Activated CD4-positive, alpha-beta T cell treated with anti-CD3 and anti-CD28 coated beads for 48 hours (primary cell): ENCODE measurements around the gene PLA2G4A.
"Not testable (repeated sequence)": the region's sequence is repeated elsewhere in the genome, so short reads cannot be mapped to it uniquely, and the experiment has no call there.

Source experiments
- DNase-seq: peaks from one replicate; pipeline ENCODE4 v3.0.0-alpha.2; 2020

Gene PLA2G4A

DNA sequence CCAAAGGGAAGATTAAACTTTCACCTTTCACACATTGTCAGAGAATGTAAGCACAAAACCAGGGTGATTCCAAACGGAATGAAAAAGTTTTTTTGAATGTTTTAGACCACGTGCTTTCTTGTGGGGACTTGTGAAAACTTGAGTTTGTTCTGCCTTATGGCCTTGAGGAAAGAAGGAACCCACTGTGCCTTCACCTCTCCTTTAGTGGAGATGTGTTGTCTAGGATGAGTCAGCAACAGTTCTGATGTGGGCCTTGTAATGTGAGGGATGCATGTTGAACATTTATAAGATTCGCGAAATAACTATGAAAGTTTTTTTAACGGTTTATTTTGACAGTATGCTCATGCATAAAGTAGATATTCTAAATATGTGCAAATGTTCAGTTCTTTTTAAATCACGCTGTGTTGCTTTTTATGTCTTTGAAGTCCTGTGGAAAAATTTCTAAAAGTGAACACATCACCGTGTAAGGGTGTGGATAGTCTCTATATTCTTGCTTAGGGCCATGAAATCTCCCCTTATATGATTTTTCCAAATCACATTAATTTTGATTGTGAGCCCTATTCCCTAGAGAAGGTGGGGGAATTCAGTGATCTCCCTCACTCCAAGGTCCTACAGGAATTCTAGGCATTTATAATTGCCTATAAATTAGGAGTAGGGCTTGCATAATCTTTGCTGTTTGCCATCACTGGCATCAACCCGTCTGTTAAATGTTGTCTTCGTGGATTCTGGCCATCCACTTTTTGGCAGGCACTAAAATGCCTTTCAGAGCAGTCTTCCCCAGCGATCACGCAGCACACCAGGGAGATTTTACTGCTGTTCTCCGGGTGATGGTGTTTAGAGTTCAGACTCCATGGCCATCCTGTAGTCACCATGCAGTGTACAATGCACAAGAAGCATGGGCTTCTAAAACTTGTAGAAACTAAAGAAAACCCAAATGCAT is 47.4 kb downstream of the PLA2G4A start:
- DNase-seq: no peak

DNA sequence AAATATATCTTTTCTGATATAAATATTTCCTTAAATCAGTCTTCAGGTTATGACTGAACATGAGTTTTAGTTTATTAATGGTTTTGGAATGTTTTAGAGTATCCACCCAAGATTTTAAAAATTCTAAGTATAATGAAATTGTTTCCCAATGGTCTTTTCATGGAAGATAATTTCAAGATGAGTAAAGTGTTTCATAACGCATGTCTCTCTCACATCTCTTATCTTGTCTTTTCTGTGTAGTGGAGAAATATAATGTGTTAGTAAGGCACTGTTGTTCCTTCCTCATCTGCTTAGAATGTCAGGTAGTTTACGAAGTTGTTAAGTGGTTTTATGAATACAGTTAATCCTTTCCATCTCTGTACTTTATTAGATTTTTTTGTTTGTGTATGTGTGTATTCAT is 49.6 kb downstream of the PLA2G4A start:
- DNase-seq: no peak

DNA sequence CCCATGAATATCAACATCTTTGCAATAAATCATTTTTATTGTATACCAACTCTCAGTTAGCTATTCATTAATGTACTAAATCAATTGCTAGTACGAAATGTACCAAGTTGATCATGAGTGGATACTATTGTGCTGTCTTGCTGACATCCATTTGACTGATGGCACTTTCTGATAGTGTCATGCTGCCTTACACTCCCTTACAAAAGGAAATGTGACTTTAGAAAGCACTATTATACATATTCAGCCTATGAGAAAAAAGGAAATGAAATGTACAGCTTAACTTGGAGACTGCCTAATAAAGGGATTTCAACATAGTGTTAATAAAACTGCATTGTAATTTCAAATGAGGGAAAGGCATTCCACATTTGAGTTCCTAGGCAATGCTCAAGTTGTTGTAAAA is 52.2 kb downstream of the PLA2G4A start:
- DNase-seq: no peak

DNA sequence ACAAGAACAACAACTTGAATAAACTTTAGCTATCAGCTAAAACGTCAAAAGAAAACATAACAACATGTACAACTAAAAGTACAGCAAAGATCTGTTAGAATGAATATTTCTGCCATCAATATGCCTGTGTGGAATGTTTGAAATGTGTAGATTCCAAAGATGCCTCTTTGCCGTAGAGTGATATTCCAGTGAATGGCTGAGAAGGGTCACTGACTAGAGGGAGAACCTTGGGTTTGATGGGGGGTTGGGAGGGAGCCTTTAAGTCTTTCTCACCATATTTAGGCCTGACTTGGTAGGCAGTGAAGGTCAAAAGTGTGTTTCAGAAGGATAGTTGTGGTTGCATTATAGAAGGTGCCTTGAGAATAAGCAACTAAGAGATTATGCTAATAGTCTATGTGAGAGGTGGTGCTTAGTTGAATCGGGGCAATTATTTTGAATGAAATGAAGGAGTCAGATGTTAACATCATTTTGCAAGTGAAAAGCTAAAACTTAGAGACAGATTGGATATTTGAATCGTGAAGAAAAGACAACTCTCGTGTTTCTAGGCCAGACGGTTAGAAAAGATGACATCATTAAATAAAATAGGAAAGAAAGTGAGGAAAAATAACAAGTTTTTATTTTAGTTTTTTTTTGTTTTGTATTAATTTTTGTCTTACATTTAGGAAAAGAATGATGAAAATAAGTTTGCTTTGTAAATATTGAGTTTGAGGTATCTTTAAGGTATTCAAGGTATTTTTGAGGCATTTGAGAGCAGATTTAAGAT is 53.8 kb downstream of the PLA2G4A start:
- no peak for DNase-seq

DNA sequence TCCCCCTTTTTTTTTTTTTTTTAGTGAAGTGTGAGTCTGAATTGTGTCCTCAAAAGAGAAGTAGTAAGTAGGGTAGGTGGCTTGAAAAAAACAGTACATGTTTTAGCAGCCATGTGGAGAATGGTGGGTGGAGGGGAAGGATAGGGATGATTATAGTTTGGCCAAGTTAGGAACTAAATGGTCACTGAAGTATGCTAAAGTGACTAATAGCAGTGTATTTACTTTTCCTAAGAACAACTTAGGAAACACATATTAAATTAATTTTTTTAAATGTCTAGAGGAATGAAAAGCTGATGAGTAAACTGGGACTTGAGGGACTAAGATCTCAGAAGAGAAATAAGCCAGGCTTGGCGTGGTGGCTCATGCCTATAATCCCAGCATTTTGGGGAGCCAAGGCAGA is 55.5 kb downstream of the PLA2G4A start:
- no peak for DNase-seq

DNA sequence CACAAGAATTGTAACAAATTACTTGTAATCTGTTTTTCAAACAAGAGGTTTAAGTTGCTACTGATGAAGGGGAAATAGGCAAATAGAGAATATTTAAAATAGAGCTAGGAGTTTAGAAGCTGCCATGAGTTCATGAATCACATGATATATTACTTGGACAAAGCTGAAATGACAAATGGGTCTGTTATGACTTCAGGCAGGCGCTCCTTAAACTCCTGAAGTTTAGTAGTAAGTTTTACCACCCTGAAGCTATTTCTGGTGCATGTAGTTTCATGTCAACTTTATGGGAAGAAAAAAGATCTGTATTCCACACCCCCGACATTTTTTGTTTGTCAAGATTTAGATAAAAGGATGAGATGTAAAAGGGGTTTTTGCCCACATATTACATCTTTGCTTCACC is 58.5 kb downstream of the PLA2G4A start:
- no peak for DNase-seq

DNA sequence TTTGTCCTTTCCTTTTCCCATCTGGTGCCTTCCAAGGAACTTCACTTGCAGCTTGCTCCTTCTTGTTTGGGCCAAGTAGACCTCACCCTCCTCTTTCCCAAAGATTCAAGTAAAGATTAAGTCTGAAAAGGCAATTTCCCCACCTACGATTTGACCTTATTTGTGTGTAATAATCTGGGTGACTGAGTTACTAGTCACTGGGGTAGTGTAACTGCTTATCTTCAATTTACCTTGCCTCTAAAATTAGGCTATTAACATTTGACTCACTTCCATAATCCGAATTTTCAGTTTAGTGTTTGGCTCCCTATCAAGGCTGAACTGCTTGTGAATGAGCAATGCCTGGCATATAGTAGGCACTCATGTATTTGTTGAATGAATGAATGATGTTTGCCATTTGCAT is 59.6 kb downstream of the PLA2G4A start:
- DNase-seq: no peak

DNA sequence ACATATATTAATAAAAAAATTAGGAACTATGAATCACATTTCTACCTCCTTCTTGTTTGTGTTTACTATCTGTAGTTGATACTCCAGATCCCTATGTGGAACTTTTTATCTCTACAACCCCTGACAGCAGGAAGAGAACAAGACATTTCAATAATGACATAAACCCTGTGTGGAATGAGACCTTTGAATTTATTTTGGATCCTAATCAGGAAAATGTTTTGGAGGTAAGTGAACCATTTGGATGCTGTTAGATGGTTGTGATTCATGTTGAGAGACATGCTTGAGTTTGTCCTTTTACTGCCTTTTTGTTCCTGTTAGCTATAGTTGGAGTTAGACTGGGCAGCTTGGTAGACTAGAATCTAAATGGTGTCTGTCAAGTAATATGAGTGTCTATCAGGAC is 64.2 kb downstream of the PLA2G4A start:
- DNase-seq: no peak

DNA sequence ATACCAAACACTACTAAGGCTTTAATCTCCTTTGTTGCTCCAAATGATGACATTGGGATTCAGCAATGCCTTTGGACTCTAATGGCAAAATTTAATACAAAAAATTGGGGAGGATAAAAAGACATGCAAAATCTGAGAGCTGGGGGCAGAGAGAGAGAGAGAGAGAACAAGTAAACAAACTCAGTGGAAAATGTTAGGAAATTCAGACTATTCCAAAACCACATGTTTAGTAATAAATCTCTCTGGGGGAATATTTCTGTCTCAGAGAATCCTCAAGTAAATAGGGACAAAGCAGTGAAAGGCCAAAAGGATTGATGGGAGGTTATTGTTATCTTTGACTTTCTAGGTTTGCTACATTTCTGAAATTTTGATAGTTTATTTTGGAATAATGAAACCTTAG is 65.7 kb downstream of the PLA2G4A start:
- no peak for DNase-seq

DNA sequence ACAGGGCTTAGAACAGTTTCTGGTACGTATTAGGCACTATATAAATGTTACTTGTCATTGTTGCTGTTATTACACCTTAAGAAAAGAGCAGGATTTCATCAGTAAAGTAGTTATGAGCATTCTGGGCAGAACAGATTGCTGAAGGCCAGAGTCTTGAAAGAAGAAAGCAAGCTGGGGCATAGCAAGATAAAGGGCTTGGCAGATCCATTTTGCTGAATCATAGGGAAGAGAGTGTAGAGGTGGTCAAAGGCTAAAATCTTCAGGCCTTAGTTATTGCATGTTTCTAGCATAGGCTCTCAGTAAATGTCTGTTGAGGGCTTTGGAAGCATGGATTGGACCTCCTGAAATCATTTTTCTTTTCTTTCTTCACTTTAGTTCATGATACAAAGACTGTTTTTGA is 67.5 kb downstream of the PLA2G4A start:
- no peak for DNase-seq

DNA sequence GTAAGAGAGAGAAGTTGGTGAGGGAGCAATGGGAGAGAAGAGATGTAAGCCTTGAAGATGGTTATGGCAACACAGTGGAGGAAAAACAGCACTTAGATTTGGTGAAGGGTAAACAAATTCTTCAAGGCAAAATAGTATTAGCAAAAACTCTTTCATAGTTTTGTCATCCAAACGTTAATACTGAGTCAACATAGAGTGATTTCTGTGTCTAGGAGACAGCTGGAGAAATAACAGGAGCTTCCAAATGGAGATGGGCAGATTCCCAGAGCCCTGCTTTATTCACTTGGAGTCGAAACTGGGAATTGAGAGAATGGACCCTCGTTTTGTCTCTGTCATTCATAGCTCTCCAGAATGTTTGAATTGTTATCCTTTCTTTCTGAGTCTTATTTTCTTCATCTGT is 68.3 kb downstream of the PLA2G4A start:
- DNase-seq: no peak

DNA sequence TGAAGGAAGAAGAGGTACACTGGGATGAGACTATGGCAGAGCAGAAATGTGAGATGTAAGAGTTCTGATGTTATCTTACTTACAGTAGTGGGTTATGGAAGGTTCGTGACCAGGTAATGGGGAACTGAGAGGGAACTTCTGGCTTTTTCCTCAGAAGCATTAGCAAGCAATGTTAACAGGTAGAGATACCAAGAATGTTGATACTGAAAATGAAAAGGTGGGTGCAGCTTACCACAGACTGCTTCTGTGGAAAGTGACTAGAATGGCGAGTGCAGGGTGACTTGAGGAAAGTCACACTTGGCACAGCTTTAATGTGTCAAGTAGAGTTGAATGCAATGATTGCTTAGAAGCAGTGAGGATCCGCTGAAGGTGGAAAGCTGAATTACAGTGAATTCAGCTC is 70.8 kb downstream of the PLA2G4A start:
- peak; percentile 23 for DNase-seq

DNA sequence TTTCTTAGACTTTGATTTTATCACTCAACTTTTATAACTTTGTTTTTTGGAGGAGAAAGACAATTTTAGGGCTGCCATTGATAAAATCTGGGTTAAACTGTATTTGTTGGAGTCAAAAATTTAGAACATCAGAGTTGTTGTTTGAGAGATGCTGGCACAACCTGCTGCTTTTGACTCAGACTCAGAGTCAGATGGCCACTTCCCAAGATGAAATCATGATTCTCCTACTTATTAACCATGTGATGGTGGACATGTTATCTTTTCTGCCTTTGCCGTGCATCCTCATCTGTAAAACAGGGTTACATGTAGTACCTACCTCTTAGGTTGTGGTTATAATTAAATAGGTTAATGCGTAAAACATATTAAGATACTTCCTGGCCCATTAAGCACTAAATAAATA is 71.2 kb downstream of the PLA2G4A start:
- DNase-seq: no peak

DNA sequence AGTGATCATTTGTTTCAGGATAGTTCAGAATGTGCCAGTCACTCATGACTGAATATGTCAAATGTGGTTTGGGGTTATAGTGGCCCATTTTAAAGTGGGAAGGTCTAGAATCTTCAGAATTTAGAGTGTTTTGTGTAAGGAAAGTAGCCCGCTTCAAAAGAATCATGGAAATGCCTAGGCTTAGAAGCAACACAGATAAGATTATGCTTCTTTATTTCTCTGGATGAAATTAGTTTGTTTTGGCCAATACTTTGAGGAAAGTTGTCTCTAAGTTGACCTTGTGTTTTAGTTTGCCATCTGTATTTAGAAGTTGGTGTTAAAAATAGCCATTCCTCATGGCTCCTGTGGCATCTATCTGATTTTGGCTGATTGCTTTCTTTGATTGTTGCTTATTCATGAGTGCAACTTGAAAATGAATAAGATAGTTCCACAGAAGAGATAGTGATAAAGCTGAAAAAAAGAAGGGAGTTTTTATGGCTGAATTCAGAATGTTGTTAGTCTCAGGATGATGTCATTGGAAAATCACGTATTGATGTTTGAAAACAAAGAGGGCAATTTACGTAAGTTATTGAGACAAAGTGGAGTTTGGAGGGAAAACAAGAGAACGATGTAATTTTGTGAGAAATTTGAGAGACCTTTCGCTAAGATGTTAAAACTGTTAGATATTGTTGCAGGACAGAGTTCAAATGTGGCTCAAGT is 71.9 kb downstream of the PLA2G4A start:
- no peak for DNase-seq

DNA sequence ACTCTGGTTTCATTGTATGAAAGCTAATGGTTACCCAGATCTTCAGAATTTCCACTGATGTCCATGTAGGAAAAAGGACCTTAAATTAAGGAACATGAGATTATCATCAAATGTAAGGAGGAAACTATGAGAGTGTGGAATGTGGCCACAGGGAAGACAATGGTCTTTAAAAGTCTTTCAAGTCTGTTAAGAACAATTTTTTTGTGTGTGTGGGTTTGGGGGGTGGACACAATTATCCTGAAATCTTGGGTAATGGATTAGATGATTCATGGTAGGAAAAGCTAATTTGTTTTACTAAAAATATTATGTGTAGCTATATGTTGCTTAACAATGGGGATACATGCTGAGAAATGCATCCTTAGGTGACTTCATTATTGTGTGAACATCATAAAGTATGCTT is 72.9 kb downstream of the PLA2G4A start:
- no peak for DNase-seq

DNA sequence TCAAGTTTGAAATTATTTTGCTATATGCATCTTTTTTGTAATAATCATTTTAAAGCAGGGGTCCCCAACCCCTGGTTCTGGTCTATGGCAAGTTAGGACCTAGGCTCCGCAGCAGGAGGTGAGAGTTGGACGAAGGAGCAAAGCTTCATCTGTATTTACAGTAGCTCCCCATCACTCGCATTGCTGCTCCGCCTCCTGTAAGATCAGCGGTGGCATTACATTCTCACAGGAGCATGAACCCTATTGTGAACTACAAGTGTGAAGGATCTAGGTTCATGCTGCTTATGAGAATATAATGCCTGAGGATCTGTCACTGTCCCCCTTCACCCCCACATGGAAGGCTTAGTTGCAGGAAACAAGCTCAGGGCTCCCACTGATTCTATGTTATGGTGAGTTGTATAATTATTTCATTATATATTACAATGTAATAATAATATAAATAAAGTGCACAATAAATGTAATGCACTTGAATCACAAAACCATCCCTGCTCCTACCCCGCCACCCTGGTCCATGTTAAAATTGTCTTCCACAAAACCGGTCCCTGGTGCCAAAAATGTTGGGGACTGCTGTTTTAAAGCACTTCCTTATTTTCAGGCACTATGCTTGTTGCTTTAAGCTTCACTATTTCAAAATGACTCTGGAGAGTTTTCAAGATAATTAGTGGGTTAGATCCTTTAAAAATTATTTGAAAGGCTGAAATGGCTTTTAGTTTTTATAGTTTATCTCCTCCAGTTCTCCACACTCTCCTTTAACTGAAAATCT is 74.8 kb downstream of the PLA2G4A start:
- no peak for DNase-seq

DNA sequence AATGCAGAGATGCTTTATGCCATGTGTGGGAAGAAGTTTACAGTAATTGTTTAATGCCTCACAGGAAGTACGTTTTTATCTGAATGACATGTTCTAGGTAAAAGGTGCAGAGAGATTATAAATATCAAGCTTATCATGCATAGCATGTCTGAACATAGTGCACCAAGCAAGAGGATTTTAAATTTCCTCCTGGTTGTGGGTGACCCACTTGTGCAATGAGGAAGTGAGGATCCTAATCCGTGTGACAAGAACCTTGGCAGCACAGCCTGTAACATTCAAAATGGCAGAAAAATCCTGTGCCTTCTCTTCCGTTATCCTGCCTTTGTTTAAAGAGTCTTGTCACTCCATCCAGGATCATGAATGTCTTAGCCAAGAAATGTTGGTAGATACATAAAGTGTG is 75.6 kb downstream of the PLA2G4A start:
- DNase-seq: no peak

DNA sequence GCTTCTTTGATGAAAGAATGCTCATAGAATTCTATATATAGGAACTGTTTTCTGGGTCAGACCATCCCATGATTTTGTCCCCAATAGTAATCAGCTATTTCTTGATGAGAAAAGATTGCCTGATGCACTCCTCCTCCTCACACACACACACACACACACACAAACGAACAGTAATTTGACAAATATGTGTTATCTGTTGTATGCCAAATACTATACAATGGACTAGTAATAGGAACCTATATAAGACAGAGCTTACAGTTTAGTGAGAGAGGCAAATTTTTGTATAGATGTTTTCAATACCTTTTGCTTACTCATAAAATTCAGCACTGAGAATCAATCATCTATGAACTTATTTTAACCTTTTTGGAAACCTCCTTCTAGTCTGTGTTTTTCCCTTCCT is 76.8 kb downstream of the PLA2G4A start:
- DNase-seq: no peak

DNA sequence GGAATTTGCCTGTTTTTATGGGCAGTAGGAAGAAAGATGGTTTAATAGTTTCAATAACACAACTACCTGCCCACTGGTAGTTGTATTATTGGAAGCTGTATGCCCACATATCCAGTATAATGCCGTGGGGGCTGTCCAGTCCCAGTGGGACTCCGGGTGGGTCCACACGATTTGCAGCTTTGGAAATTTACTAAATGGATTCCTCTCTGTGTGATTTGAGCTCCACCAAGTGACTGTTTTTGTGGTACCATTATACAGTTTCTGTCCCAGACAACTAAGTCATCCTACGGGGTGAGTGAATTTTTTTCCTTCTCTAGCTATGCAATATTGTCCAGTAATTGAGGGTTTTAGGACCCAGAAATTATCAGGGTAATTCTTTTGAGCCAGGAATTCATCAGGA is 86.8 kb downstream of the PLA2G4A start:
- no peak for DNase-seq

DNA sequence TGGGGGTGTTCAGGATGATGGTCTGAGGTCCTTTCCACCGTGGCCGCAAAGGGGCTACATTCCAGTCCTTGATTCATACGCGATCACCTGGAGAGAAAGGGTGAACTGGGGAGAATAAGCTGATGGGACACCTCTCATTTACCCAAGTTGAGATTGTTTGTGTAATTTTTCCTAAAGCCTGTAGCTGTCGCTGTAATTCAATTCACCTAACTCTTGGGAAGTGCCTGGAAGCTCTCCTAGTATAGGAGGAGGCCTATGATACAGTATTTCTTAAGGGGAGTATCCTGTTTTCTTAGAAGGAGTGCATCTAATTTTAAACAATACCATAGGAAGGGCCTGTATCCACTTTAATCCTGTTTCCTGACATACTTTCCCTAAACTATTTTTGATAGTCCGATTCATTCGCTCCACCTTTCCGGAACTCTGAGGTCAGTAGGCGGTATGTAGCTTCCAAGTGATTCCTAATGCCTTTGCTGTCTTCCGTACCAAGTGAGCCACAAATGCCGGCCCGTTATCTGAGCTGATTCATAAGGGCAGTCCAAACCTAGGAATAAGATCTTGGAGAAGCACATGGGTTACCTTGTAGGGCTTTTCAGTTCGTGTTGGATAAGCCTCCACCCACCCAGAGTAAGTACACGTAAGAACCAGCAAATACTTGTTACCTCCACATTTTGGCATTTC is 88.5 kb downstream of the PLA2G4A start:
- not testable (repeated sequence) for DNase-seq

DNA sequence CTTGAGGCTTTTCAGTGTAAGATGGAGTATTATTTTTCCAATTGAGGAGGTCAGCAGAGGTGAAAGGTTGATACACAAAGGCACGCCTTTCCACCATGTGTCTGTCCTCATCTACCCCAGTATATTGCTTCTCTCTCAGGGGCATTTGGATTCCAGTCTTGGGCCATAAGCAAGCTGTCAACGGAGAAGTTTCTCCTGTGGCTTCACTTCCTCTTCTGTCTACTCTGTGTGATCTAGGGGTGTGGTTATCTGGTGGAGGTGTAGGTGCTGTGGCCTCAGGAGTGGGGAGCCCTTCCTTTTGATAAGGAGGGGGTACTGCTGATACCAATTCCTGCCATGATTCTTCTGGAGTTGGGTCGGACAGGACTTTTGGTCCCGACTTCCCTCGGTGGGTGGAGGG is 92.6 kb downstream of the PLA2G4A start:
- not testable (repeated sequence) for DNase-seq

DNA sequence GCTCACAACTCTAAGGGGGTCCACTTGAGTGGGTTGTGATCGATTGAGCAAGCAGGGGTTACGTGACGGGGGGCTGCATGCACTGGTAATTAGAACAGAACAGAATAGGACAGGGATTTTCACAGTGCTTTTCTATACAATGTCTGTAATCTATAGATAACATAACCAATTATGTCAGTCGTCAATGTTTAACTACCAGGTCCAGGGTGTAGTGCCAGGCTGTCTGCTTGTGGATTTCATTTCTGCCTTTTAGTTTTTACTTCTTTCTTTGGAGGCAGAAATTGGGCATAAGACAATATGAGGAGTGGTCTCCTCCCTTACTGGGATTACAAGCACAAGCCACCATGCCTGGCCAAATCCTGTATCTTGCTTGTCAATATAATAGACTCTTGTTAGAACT is 94.1 kb downstream of the PLA2G4A start:
- not testable (repeated sequence) for DNase-seq
